Muscle layer of colon (tissue), 2 donors: ENCODE measurements around the gene TIMM13.

ENCODE experiments used
- H3K27ac ChIP-seq: one replicate; pipeline ENCODE4 v1.7.0; 2013; ENCODE audit warnings: low read depth, mild to moderate bottlenecking, low read length, moderate library complexity
- H3K27me3 ChIP-seq, 2 donors: one replicate each; pipeline ENCODE4 v1.7.0; 2013; ENCODE audit warnings: low read length in 2 of 2, mild to moderate bottlenecking in 2 of 2; ENCODE audit not compliant: insufficient read depth in 2 of 2, control insufficient read depth in 1 of 2
- H3K36me3 ChIP-seq: one replicate; pipeline ENCODE4 v1.7.0; 2013; ENCODE audit warnings: mild to moderate bottlenecking, low read length; ENCODE audit not compliant: insufficient read depth
- H3K4me1 ChIP-seq: one replicate; pipeline ENCODE4 v1.7.0; 2013; ENCODE audit warnings: mild to moderate bottlenecking, low read length; ENCODE audit not compliant: insufficient read depth
- H3K4me3 ChIP-seq, 2 donors: one replicate each; pipeline ENCODE4 v1.7.0; 2013; ENCODE audit warnings: low read length in 2 of 2, low read depth in 1 of 2, mild to moderate bottlenecking in 1 of 2, moderate library complexity in 1 of 2
- H3K9ac ChIP-seq: one replicate; pipeline ENCODE4 v1.7.0; 2013; ENCODE audit warnings: low read length
- H3K9me3 ChIP-seq: one replicate; pipeline ENCODE4 v1.7.0; 2013; ENCODE audit warnings: mild to moderate bottlenecking, low read length
- donor health status: abdominal sarcoma.
- donor health status: Adenocarcinoma of cecum.

TIMM13 gene

GRCh38 chr19:2385053-2385721 is 42.2 kb downstream of the TIMM13 start:
- Histone ChIP-seq H3K9me3 (peaks cover 6% of the 10 kb centered on the region), H3K4me3 (no peak overlapping the region), H3K4me1 (no peaks in the 10 kb centered on the region), H3K27me3 (peaks cover 0 to 5% of the 10 kb centered on the region in 2 donors), H3K27ac (no peak overlapping the region), H3K36me3 (no peaks in the 10 kb centered on the region), H3K9ac (no peak overlapping the region)

GRCh38 chr19:2382530-2383222 is 44.7 kb downstream of the TIMM13 start:
- H3K4me1 ChIP-seq: no peaks in the 10 kb centered on the region
- no peaks in the 10 kb centered on the region for H3K36me3 ChIP-seq
- no peak overlapping the region for H3K27ac ChIP-seq
- H3K4me3 ChIP-seq: no peak overlapping the region
- no peak overlapping the region for H3K9ac ChIP-seq
- H3K9me3 ChIP-seq: peaks cover 6% of the 10 kb centered on the region
- H3K27me3 ChIP-seq: peaks cover 0 to 5% of the 10 kb centered on the region in 2 donors

- H3K4me1 ChIP-seq: no peaks in the 10 kb centered on the region
- H3K9ac ChIP-seq: no peak overlapping the region
- H3K9me3 ChIP-seq: peaks cover 6% of the 10 kb centered on the region
- H3K27ac ChIP-seq: no peak overlapping the region
- H3K36me3 ChIP-seq: no peaks in the 10 kb centered on the region
- peaks cover 0 to 5% of the 10 kb centered on the region in 2 donors for H3K27me3 ChIP-seq
- no peak overlapping the region for H3K4me3 ChIP-seq
These were observed 46.1 kb downstream of the TIMM13 start for GRCh38 chr19:2381148-2381820.

- H3K36me3 ChIP-seq: no peaks in the 10 kb centered on the region
- H3K9me3 ChIP-seq: peaks cover 6% of the 10 kb centered on the region
- no peaks in the 10 kb centered on the region for H3K4me1 ChIP-seq
- H3K27ac ChIP-seq: no peak overlapping the region
- peaks cover 0 to 5% of the 10 kb centered on the region in 2 donors for H3K27me3 ChIP-seq
- no peak overlapping the region for H3K4me3 ChIP-seq
- no peak overlapping the region for H3K9ac ChIP-seq
These were observed 46.8 kb downstream of the TIMM13 start for GRCh38 chr19:2380567-2380966.

GRCh38 chr19:2376784-2377519 is 50.4 kb downstream of the TIMM13 start:
- Histone ChIP-seq H3K27ac (no peak overlapping the region), H3K4me3 (no peak overlapping the region), H3K4me1 (no peaks in the 10 kb centered on the region), H3K9me3 (peaks cover 6% of the 10 kb centered on the region), H3K27me3 (no peaks in the 10 kb centered on the region), H3K36me3 (no peaks in the 10 kb centered on the region), H3K9ac (no peak overlapping the region)
